AG04450 (cell line): ENCODE results near the gene MAP4K2. TPM values are rescaled to one million over a fixed set of nuclear protein-coding genes. Genes with fewer than 3 reads are reported as not detected.

Experiments
- CTCF ChIA-PET: fragments of 300-600, 350-600 bp; formaldehyde crosslinking; extraction: SDS; loops from one replicate; lab custom pipeline; 2022; ENCODE audit warnings: antibody characterized with exemption, inconsistent platforms; lab: Charles Lee
- POLR2A ChIA-PET: fragments of 350-600 bp; formaldehyde crosslinking; extraction: SDS; loops from one replicate; lab custom pipeline; 2021; ENCODE audit warnings: antibody characterized with exemption, inconsistent platforms; lab: Yijun Ruan, JAX
- DNase-seq: peaks from one replicate; pipeline ENCODE4 v3.0.0-alpha.2; 2011; ENCODE audit warnings: low read depth, low spot score
- H3K27ac ChIP-seq: one replicate; pipeline ENCODE4 v1.5.1; 2012; ENCODE audit warnings: low read depth, low read length, control low read depth
- H3K27me3 ChIP-seq: one replicate; pipeline ENCODE4 v1.6.0; 2012; ENCODE audit warnings: low read length; ENCODE audit not compliant: control insufficient read depth, insufficient read depth
- H3K4me3 ChIP-seq: 2 replicates; pipeline ENCODE4 v1.5.1; 2011; ENCODE audit warnings: mild to moderate bottlenecking, low read depth, low read length, control low read depth
- H3K9me3 ChIP-seq: 2 replicates; pipeline ENCODE4 v1.5.1; 2012; ENCODE audit warnings: low read length; ENCODE audit not compliant: control insufficient read depth, insufficient read depth
- polyA plus RNA-seq: library from polyadenylated mRNA; depleted of rRNA; stranded (reverse); fragments of >200 nt; gene quantifications from 2 replicates; pipeline ENCODE4 v1.2.3, GENCODE V29; 2011; rRNA removed
- TF ChIP-seq, protein P1 (sequence below): IDR thresholded peaks from 2 replicates; pipeline ENCODE4 v1.5.1; 2011; ENCODE audit warnings: low read depth, low read length, control low read depth, inconsistent platforms

Gene MAP4K2
- polyA plus RNA-seq, 1 experiment, result 9.9 TPM

DNA sequence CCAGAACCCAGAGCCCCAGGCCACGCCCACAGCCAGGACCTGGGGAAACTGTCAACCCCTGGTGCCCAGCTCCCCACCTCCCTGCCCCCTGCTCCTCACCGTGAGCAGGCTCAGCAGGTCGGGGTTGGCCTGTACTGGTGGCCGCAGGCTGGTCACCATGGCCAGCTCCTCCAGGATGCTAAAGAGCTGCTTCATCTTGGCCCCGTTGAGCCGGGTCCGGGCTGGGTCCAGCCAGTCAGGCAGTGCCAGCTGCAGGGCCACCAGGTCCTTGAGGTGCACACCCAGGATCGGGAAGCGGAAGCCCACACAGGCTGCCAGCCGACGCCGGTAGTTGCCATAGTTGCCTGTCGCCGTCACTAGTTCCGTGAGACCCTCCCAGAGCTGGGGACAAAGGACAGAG lies 66.4 kb downstream of the MAP4K2 start:
- no peak overlapping the region for H3K4me3 ChIP-seq
- no peak for DNase-seq
- no peaks in the 10 kb centered on the region for H3K9me3 ChIP-seq
- no peak overlapping the region for H3K27ac ChIP-seq
- H3K27me3 ChIP-seq, result peaks cover 46% of the 10 kb centered on the region
- ChIA-PET POLR2A (no interaction called here), CTCF (no interaction called here)
- TF ChIP-seq, protein P1, sequence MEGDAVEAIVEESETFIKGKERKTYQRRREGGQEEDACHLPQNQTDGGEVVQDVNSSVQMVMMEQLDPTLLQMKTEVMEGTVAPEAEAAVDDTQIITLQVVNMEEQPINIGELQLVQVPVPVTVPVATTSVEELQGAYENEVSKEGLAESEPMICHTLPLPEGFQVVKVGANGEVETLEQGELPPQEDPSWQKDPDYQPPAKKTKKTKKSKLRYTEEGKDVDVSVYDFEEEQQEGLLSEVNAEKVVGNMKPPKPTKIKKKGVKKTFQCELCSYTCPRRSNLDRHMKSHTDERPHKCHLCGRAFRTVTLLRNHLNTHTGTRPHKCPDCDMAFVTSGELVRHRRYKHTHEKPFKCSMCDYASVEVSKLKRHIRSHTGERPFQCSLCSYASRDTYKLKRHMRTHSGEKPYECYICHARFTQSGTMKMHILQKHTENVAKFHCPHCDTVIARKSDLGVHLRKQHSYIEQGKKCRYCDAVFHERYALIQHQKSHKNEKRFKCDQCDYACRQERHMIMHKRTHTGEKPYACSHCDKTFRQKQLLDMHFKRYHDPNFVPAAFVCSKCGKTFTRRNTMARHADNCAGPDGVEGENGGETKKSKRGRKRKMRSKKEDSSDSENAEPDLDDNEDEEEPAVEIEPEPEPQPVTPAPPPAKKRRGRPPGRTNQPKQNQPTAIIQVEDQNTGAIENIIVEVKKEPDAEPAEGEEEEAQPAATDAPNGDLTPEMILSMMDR, result no peak

- Histone ChIP-seq H3K9me3 (no peaks in the 10 kb centered on the region), H3K27ac (no peak overlapping the region), H3K4me3 (no peak overlapping the region), H3K27me3 (peaks cover 39% of the 10 kb centered on the region)
- no peak for DNase-seq
- TF ChIP-seq, protein P1, result no peak
- ChIA-PET CTCF (interaction anchor here (0.5 kb wide), 1 partner anchor 510 kb away, joined by 3 read pairs; no protein-coding TSS in a partner anchor), POLR2A (no interaction called here)
These were observed 67.2 kb downstream of the MAP4K2 start for GRCh38 chr11:64735725-64736259.

Other genes starting within 250 kb of the MAP4K2 start
- gene SLC22A11, start 247.3 kb downstream of the MAP4K2 start, polyA plus RNA-seq, result not detected in 2 replicates
- not detected in 2 replicates for gene SLC22A12, start 212.0 kb downstream of the MAP4K2 start, polyA plus RNA-seq
- gene NRXN2, start 80.0 kb downstream of the MAP4K2 start, polyA plus RNA-seq, result not detected in 2 replicates
- 0.16 and 0.43 TPM in 2 replicates for gene RASGRP2, start 59.1 kb downstream of the MAP4K2 start, polyA plus RNA-seq
- 0.14 and 0.20 TPM in 2 replicates for gene PYGM, start 43.2 kb downstream of the MAP4K2 start, polyA plus RNA-seq
- gene SF1, start 24.7 kb downstream of the MAP4K2 start, polyA plus RNA-seq, result 55.9 and 56.8 TPM in 2 replicates
- gene MEN1, start 7.3 kb upstream of the MAP4K2 start, polyA plus RNA-seq, result 15.0 and 22.3 TPM in 2 replicates
- gene CDC42BPG, start 41.4 kb upstream of the MAP4K2 start, polyA plus RNA-seq, result 0.02 and 0.04 TPM in 2 replicates
- 56.1 and 77.7 TPM in 2 replicates for gene EHD1, start 75.4 kb upstream of the MAP4K2 start, polyA plus RNA-seq
- gene ATG2A, start 114.0 kb upstream of the MAP4K2 start, polyA plus RNA-seq, result 3.7 and 5.1 TPM in 2 replicates
- 11.2 and 16.6 TPM in 2 replicates for gene PPP2R5B, start 121.5 kb upstream of the MAP4K2 start, polyA plus RNA-seq
- not detected in 2 replicates for gene GPHA2, start 132.7 kb upstream of the MAP4K2 start, polyA plus RNA-seq
- gene MAJIN, start 168.9 kb upstream of the MAP4K2 start, polyA plus RNA-seq, result not detected in 2 replicates
- 1.5 and 2.1 TPM in 2 replicates for gene BATF2, start 193.8 kb upstream of the MAP4K2 start, polyA plus RNA-seq
- gene ARL2, start 210.9 kb upstream of the MAP4K2 start, polyA plus RNA-seq, result 60.7 and 76.5 TPM in 2 replicates
- gene SNX15, start 224.2 kb upstream of the MAP4K2 start, polyA plus RNA-seq, result 8.0 and 10.5 TPM in 2 replicates
- 4.5 and 5.3 TPM in 2 replicates for gene SAC3D1, start 238.0 kb upstream of the MAP4K2 start, polyA plus RNA-seq